MV-4-11 (cell line): ENCODE data around the gene KIAA0232.
"Not testable (repeated sequence)": the region's sequence is repeated elsewhere in the genome, so short reads cannot be mapped to it uniquely, and the experiment has no call there.

Source experiments
- DNase-seq: peaks from one replicate; lab custom pipeline; 2025; lab: John Stamatoyannopoulos, UW

KIAA0232 gene

DNA sequence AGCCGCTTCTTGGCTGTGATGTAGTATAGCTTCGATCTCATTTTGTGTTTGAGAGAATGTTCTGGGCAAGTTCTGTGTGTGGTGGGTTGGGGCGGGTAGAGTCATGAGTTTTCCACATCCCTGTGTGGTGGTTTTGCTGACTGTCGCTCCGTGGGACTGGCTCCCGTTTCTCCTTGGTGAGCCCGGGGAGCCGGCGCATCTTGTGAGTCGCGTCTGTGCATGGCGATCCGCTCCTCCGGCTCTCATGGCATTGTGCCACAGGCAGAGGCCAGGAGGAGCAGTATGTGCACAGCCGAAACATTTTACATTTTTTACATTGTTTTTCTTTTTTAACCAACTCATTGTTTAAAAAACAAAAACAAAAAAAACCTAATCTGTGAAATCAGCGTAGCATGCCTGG, 99.4 kb downstream of the KIAA0232 start:
- DNase-seq: no peak

DNA sequence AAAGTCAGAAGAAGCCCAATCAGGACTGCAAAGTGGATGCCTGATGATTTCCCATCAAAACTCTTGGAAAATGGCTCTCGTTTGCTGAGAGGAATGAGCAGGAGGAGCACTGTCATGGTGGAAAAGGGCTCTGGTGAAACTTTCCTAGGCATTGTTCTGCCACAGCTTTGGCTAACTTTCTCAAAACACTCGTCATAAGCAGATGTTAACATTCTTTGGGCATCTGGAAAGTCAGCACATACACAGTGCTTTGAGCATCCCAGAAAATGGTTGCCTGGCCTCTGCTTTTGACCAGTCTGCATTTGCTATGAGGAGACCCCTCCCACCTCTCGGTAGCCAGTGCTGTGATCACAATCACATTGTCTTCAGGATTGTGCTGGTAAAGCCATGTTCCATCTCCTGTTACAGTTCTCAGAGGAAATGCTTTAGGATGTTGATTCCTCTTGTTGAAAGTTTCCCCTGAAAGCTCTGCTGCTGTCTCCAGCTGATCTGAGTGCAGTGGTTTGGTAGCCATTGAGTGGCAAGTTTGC, 101.9 kb downstream of the KIAA0232 start:
- DNase-seq: no peak

GRCh38 chr4:6885953-6886557, 103.5 kb downstream of the KIAA0232 start:
- DNase-seq: peak; percentile 93

DNA sequence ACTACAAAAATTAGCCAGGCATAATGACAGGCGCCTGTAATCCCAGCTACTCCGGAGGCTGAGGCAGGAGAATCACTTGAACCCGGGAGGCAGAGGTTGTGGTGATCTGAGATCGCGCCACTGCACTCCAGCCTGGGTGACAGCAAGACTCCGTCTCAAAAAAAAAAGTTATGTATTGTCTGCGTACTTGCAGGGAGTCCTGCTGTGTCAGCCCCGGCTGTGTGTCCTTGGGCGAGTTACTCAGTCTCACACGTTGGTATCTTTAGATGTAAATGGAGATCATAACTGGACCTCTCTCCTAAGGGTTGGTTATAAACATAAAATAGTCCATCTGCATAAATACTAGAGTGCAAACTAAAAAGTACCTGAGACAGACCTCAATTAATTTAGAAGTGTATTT, 104.4 kb downstream of the KIAA0232 start:
- DNase-seq: no peak

DNA sequence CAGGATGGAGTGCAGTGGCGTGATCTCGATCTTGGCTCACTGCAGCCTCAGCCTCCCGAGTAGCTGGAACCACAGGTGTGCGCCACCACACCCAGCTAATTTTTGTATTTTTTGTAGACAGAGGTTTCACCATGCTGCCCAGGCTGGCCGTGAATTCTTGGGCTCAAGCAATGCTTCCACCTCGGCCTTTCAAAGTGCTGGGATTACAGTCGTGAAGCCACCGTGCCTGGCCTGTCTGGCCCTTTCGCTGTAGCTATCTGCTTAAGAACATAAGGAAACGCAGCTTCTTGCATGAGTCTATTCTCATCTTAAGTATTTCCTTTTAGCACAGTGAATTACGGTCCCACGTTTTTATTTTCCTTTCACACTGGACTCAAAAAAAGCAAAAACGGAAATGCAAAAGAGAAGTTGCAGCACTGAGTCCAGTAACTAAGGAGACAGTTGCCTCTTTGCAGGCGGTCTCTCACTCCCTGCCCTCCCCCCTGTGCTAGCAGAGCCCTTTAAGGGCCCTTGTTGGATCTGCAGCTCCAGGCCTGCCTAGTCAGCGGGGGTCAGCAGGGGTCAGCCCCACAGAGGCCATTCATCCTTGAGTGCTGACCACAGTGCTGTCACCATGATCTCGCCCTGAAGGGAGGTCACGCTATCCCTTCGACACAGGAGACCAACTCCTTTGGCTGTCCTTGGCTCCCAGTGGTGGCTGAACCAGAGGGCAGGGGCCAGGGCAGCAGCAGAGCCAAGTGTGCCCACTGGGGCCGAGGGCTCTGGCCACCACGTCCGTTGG, 105.3 kb downstream of the KIAA0232 start:
- peak; percentile 92 for DNase-seq

GRCh38 chr4:6888506-6889071, 106.1 kb downstream of the KIAA0232 start:
- no peak for DNase-seq

DNA sequence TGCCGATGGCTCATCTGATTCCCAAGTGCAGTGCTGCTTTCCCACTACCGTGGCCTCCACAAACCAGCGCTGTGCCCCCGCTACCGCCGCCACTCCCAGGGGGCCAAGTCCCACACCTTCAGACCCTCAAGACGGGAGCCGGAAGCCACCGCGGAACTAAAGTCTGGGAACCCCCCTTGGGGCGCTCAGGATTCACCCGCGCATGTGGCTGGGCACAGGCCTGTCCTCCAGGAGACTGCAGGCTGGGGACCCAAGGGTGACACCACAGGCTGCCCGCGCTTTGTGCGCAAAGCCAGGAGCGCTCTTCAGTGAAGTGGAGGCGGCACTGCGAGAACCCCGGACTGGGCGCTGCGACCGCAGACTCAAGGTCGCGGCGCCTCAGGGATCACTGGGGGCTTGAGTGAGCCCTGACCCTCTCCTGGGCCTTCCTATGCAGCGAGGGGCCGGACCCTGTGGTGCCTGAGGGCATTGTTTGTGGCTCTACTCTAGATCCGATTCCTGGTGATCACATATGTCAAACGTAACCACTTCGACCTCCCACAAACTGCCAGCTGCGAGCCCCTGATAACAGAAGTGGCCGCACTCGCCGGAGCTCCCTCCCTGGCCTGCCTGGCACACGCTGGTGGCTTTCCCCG, 106.7 kb downstream of the KIAA0232 start:
- no peak for DNase-seq

- no peak for DNase-seq
These were observed 107.3 kb downstream of the KIAA0232 start for GRCh38 chr4:6889736-6890324.

GRCh38 chr4:6890358-6890757, 107.8 kb downstream of the KIAA0232 start:
- DNase-seq: no peak

DNA sequence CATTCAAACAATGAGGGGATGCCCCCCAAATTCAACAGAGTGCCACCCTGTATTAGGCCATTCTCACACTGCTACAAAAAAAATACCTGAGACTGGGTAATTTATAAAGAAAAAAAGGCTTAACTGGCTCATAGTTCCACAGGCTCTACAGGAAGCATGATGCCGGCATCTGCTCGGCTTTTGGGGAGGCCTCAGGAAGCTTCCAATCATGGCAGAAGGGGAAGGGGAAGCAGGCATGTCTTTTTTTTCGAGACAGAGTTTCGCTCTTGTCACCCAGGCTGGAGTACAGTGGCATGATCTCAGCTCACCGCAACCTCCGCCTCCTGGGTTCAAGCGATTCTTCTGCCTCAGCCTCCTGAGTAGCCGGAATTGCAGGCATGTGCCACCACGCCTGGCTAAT, 108.4 kb downstream of the KIAA0232 start:
- DNase-seq: not testable (repeated sequence)

DNA sequence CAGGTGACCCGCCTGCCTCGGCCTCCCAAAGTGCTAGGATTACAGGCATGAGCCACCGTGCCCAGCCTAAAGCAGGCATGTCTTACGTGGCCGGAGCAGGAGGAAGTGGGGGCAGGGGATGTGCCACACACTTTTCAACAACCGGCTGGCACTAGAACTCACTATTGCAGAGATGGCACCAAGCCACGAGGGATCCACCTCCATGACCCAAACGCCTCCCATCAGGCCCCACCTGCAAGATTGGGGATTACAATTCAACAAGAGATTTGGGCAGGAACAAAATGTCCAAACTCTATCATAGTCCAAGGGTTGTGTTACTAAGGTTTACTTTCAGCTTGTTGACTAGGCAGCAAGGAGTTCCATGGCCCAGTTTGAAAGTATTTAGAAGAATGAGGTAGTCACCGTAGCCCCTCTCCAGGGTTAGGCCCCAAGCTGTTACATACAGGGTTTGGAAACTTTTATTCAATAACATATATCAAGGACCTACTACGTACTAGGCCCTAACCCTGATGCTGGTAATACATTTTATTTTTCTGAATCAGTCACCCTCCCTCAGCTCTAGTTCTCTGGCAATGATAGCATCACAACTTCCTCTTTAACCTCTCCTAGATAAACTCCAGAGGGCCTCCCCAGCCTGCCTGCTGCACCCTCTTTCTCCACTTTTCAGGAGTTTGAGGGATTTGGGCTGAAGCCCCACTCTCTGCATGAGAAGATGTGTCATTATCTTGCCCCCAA, 109.1 kb downstream of the KIAA0232 start:
- peak; percentile 61 for DNase-seq

DNA sequence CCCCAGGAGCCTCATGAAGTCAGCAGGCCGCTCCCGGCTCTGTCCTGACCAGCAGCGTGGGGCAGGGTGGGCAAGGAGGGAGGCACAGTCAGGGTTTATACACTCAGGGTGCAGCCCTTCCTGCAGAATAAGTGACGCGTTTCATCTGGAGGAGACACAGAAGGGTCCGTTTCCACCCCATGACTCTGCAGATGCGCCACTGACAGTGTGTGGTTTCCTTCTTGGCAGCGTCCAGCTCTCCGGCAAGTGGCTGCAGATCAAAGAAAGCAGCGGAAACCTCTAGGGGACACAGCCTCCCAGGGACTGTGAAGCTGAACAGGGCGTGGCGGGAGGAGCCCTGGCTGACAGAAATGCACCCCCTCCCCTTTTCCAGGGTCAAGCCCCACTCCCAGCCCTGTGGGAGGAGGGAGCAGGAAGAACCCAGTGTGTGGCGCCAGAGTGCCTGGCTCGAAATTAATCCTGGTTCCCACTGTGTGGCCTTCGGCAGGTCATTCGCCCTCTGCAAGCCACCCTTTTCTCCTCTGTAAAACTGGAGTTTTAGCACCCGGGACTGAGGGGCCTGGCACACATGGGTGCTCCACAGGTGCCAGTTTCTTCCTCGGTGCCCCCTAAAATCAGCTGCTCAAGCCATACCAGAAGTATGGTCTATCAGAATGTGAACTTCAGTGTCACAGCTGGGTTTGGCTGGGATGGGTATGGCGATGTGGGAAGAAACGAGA, 109.8 kb downstream of the KIAA0232 start:
- peak; percentile 75 for DNase-seq

DNA sequence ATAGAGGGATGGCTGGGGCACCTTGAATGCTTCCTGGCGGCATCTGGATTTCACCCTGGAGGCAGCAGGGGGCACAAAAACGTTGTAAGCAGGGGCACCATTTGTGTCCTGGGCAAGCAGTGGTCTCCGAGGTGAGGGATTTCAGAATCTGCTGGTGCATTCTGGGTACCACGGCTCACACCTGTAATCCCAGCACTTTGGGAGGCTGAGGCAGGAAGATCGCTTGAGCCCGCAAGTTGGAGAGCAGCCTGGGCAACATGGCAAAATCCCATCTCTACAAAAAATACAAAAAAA, 110.3 kb downstream of the KIAA0232 start:
- DNase-seq: no peak

- peak; percentile 80 for DNase-seq
These were observed 111.0 kb downstream of the KIAA0232 start for GRCh38 chr4:6893449-6894085.

DNA sequence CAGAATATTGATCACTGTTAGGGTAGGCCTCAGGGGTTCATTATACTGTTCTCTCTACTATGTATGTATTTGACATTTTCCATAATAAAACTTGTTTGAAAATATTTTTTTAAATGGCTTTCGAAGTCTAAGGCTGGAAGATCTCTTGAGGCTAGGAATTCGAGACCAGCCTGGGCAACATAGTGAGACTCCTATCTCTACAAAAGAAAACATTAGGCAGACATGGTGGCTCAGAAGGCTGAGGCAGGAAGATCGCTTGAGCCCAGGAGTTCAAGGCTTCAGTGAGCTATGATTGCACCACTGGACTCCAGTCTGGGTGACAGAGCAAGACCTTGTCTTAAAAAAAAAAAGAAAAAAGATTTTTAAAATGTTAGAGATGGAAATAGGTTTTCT, 111.6 kb downstream of the KIAA0232 start:
- no peak for DNase-seq

DNA sequence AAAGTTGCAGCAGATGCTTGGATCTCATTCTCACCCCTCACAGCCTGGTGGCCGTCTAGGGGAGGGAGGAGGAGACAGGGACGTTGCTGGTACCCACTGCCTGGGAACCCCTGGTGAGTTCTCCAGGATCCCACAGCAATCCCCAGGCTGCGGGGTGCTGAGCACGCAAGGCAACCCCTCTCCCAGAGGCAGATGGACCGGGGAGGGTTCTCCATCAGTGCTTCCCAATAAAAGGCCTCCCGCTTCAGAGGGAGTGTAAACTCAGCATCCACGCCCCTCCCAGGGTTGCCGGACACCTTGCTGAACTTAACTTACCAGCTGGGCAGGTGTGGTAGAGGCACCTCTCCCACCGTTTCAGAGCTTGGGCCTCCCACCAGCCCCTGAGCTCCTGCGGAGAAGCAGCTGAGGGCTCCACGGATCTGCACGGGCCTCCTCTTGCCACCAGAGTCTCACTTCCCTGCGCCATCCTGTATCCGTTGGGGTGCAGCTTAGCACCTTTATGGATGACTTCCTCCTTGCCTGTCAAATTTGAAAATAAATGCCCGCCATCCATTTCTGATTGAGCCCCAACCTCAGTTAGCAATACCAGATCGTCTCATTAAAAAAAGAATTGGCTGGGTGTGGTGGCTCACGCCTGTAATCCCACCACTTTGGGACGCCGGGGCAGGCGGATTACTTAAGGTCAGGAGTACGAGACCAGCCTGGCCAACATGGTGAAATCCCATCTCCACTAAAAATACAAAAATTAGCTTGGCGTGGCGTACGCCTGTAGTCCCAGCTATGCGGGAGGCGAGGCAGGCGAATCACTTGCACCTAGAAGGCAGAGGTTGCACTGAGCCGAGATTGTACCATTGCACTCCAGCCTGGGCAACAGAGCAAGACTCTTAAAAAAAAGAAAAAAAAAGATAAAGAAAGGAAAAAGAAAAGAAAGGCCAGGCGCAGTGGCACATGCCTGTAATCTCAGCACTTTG, 112.3 kb downstream of the KIAA0232 start:
- no peak for DNase-seq

GRCh38 chr4:6896035-6896434, 113.5 kb downstream of the KIAA0232 start:
- peak; percentile 63 for DNase-seq

GRCh38 chr4:6898763-6899162, 116.2 kb downstream of the KIAA0232 start:
- DNase-seq: no peak

DNA sequence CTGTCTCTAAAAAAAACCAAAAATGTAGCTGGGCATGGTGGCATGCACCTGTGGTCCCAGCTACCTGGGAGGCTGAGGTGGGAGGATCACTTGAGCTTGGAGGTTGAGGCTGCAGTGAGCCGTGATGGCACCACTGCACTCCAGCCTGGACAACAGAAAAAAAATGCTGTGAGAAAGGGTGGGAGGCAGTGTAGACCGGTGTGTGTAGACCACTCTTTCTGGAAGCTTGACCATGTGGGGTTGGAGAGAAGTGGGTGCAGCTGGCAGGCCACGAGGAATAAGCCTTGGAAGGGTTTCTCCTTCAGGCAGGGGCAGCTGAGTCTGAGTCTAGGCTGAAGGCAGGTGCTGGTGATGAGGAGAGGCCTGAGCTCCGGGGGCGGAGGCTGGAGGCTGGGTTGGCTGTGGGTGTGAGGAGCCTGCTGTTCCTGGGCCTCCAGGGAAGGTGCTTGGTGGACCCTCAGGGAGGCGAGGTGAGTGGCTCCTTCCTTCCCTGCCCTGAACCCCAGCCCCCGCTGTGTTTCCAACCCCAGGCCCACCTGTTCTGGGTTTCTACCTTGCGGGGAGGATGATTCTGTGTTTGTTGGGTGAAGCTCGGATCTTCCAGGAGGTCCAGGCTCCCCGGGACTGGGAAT, 117.8 kb downstream of the KIAA0232 start:
- no peak for DNase-seq
